CD4-positive, alpha-beta T cell (primary cell): Measurements from ENCODE around the gene SPINT1. TPM values are rescaled to one million over a fixed set of nuclear protein-coding genes. Genes with fewer than 3 reads are reported as not detected.

ENCODE experiments used
- ATAC-seq: fragments of 200-7000 bp; cut with Tn5 transposase; one replicate; pipeline ENCODE4 v1.10.0; 2022; ENCODE audit warnings: mild to moderate bottlenecking; ENCODE audit not compliant: poor library complexity
- CTCF ChIA-PET: fragments of 350-600 bp; sonication (Branson Sonifier 250); formaldehyde crosslinking; loops from one replicate; lab custom pipeline; 2021; ENCODE audit warnings: antibody characterized with exemption, inconsistent platforms; lab: Charles Lee
- POLR2A ChIA-PET: fragments of 350-600 bp; sonication (Branson Sonifier 250); formaldehyde crosslinking; loops from one replicate; lab custom pipeline; 2021; ENCODE audit warnings: antibody characterized with exemption, inconsistent platforms; lab: Charles Lee
- DNase-seq, 14 experiments: peaks; one replicate each; pipeline ENCODE4 v3.0.0-alpha.2; 2013 to 2020; ENCODE audit warnings: mixed read lengths in 2 of 14
- H3K27ac ChIP-seq, 2 donors: one replicate each; pipeline versions ENCODE4 v1.5.1 to v1.7.0; 2013; ENCODE audit warnings: low read length in 2 of 2, low read depth in 1 of 2, mild to moderate bottlenecking in 1 of 2
- H3K27me3 ChIP-seq, 2 experiments: 1 replicate in 1 of 2; 2 replicates in 1 of 2; pipeline versions ENCODE4 v1.6.1 to v1.7.0; 2013; ENCODE audit warnings: low read length in 2 of 2, control low read depth in 1 of 2, mild to moderate bottlenecking in 1 of 2, moderate library complexity in 1 of 2; ENCODE audit not compliant: insufficient read depth in 2 of 2, control insufficient read depth in 1 of 2
- H3K36me3 ChIP-seq: one replicate; pipeline ENCODE4 v1.6.1; 2013; ENCODE audit warnings: low read length, control low read depth; ENCODE audit not compliant: insufficient read depth
- H3K4me1 ChIP-seq: one replicate; pipeline ENCODE4 v1.6.1; 2013; ENCODE audit warnings: low read length, control low read depth; ENCODE audit not compliant: insufficient read depth
- H3K4me3 ChIP-seq: one replicate; pipeline ENCODE4 v1.5.1; 2013; ENCODE audit warnings: mild to moderate bottlenecking, low read length, moderate library complexity
- H3K9me3 ChIP-seq, 2 experiments: 1 replicate in 1 of 2; 2 replicates in 1 of 2; pipeline versions ENCODE4 v1.6.1 to v1.7.0; 2013; ENCODE audit warnings: low read length in 2 of 2, mild to moderate bottlenecking in 2 of 2, control low read depth in 1 of 2, moderate library complexity in 1 of 2; ENCODE audit not compliant: control insufficient read depth in 1 of 2, insufficient read depth in 1 of 2
- H3K27ac Mint-ChIP-seq: one replicate; pipeline ENCODE4 v1.8.0; 2020; ENCODE audit warnings: mixed read lengths
- H3K27me3 Mint-ChIP-seq: one replicate; pipeline ENCODE4 v1.8.0; 2021; ENCODE audit warnings: mixed read lengths
- H3K36me3 Mint-ChIP-seq: one replicate; pipeline ENCODE4 v1.8.0; 2021; ENCODE audit warnings: low read depth, mixed read lengths
- H3K4me1 Mint-ChIP-seq: one replicate; pipeline ENCODE4 v1.8.0; 2021; ENCODE audit warnings: low read depth, mixed read lengths
- H3K4me3 Mint-ChIP-seq: one replicate; pipeline ENCODE4 v1.8.0; 2020; ENCODE audit warnings: mild to moderate bottlenecking, mixed read lengths
- H3K9me3 Mint-ChIP-seq: one replicate; pipeline ENCODE4 v1.8.0; 2020; ENCODE audit warnings: mixed read lengths
- intact Hi-C, 2 experiments: fragments of 100-400 bp; cut with DNase I in 1 of 2; cut with micrococcal nuclease in 1 of 2; formaldehyde crosslinking; loops; one replicate each; pipeline versions ENCODE4 v1.15.1 to v1.9.0; 2023 to 2025; cut with DNase I, micrococcal nuclease
- total RNA-seq, 174 experiments: library from RNA in 2 of 174; stranded (reverse) in 2 of 174; gene quantifications; one replicate each; pipeline ENCODE4 v1.2.3 and lab custom pipeline; 2021 to 2026
- TF ChIP-seq, protein P1 (sequence below): fragments of 200-600 bp; IDR thresholded peaks from one replicate; pipeline ENCODE4 v1.8.0; 2022; ENCODE audit warnings: antibody characterized with exemption, mild to moderate bottlenecking

The SPINT1 gene
- total RNA-seq, 2 experiments from 2014 or later = 1.0 to 1.6 TPM

DNA sequence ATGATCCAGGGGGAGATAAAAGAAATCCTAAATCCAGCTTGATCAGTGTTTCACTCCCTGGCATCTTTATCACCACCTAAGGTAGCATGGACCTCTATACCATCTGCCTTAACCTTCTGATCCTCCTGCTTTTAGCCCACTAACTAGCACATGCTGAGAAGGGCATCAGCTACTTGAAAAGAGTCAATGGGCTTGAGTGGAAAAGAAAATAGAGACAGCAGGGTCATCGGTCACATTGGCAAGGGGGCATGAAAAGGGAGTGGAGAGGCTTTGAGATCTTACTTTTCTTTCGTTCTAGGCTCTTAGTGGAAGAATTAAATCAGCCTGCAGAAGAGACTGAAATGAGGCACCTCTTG lies 37.2 kb upstream of the SPINT1 start:
- Mint-ChIP-seq H3K27ac (peak overlapping the region; percentile 91), H3K9me3 (no peaks in the 10 kb centered on the region), H3K36me3 (peaks cover 28% of the 10 kb centered on the region), H3K4me3 (peak overlapping the region; percentile 96), H3K27me3 (no peaks in the 10 kb centered on the region), H3K4me1 (peaks cover 26% of the 10 kb centered on the region)
- ChIA-PET POLR2A (interaction anchor here (0.6 to 2.6 kb wide), 8 partner anchors 16 to 310 kb away, joined by 3 to 13 read pairs (median 4); partner anchors contain the start of genes C15orf62, CCDC32, INO80 and RAD51), CTCF (interaction anchor here (1.0 to 2.0 kb wide), 3 partner anchors 51 to 88 kb away, joined by 3 to 8 read pairs (median 5); partner anchors contain the start of gene VPS18)
- ATAC-seq = no peak
- TF ChIP-seq, protein P1, sequence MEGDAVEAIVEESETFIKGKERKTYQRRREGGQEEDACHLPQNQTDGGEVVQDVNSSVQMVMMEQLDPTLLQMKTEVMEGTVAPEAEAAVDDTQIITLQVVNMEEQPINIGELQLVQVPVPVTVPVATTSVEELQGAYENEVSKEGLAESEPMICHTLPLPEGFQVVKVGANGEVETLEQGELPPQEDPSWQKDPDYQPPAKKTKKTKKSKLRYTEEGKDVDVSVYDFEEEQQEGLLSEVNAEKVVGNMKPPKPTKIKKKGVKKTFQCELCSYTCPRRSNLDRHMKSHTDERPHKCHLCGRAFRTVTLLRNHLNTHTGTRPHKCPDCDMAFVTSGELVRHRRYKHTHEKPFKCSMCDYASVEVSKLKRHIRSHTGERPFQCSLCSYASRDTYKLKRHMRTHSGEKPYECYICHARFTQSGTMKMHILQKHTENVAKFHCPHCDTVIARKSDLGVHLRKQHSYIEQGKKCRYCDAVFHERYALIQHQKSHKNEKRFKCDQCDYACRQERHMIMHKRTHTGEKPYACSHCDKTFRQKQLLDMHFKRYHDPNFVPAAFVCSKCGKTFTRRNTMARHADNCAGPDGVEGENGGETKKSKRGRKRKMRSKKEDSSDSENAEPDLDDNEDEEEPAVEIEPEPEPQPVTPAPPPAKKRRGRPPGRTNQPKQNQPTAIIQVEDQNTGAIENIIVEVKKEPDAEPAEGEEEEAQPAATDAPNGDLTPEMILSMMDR = no peak
- Histone ChIP-seq H3K4me3 (peak overlapping the region; percentile 80), H3K36me3 (peaks cover 19% of the 10 kb centered on the region), H3K4me1 (peaks cover 30% of the 10 kb centered on the region), H3K27ac (peak overlapping the region; percentile 90 to 93), H3K27me3 (no peaks in the 10 kb centered on the region), H3K9me3 (no peaks in the 10 kb centered on the region)
- DNase-seq = no peak
- intact Hi-C loops = loop anchor here (1.0 to 5.0 kb wide), 5 partner anchors 51 to 736 kb away; partner anchors contain the start of genes RMDN3 (in 2 of the 2), RAD51 (in 1 of the 2), RPAP1 (in 1 of the 2) and VPS18 (in 1 of the 2)

DNA sequence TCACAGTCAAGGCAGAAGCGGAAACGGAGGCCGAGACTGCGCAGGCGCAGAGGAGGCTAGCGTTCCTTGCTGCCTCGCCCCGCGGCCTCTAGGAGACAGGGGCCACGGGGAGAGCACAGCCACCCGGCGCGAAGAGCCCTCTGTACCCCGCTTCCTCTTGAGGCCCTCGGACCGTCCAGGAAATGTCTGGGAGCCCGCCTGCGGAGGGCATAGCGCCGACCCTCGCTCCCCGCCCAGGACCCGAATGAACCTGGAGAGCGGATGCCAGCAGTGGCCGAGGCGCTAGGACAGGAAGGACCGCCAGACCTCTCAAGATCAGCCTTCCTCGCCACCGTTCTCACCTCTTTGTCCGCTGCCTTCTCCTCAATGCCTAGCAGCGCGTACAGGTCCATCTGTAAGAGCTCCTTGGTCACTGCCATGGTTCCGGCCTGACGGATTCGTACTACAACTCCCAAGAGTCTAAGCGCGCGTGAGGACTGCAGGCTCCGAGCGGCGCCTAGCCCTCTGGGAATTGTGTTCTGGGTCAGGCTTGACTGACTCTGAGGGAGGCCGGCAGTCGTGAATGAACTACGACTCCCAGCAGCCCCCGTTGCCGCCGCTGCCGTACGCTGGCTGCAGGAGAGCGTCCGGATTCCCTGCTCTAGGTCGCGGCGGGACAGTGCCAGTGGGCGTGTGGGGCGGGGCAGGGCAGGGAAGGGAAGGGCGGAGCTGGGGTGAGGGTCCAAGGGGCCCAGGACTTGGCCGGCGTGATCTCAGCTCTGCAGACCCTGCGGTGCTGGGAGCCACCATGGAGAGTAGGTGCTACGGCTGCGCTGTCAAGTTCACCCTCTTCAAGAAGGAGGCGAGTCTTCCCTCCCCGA lies 36.6 kb upstream of the SPINT1 start, which contains the start of the genes DNAJC17 and ZFYVE19:
Gene DNAJC17, minus strand, starts transcription at position 446 of the 860 bp plus-strand sequence. Its CDS starts 27 bp downstream, at position 419.
Gene ZFYVE19, plus strand, starts transcription at position 62 of the 860 bp plus-strand sequence. Its CDS starts 501 bp downstream, at position 563.
- Mint-ChIP-seq H3K4me3 (peak within 1 kb of the TSS; percentile 96), H3K9me3 (no peaks in the 10 kb centered on the region), H3K27ac (peak within 1 kb of the TSS; percentile 91), H3K27me3 (no peaks in the 10 kb centered on the region), H3K36me3 (peaks cover 27% of the 10 kb centered on the region), H3K4me1 (peaks cover 23% of the 10 kb centered on the region)
- intact Hi-C loops = loop anchor here (1.0 to 5.0 kb wide), 5 partner anchors 52 to 735 kb away; partner anchors contain the start of genes RMDN3 (in 2 of the 2), RAD51 (in 1 of the 2), RPAP1 (in 1 of the 2) and VPS18 (in 1 of the 2)
- Histone ChIP-seq H3K36me3 (peaks cover 22% of the 10 kb centered on the region), H3K4me1 (peaks cover 30% of the 10 kb centered on the region), H3K9me3 (no peaks in the 10 kb centered on the region), H3K4me3 (peak within 1 kb of the TSS; percentile 80), H3K27me3 (no peaks in the 10 kb centered on the region), H3K27ac (peak within 1 kb of the TSS; percentile 90 to 93)
- peak; percentile 86 to 97 (median 92) for DNase-seq
- peak; percentile 97 for ATAC-seq
- TF ChIP-seq, protein P1 = no peak
- ChIA-PET CTCF (interaction anchor here (1.4 to 2.0 kb wide), 2 partner anchors 52 to 87 kb away, joined by 5 to 8 read pairs; partner anchors contain the start of gene VPS18), POLR2A (interaction anchor here (0.6 to 2.6 kb wide), 10 partner anchors 12 to 309 kb away, joined by 3 to 13 read pairs (median 4); partner anchors contain the start of genes C15orf62, CCDC32, INO80 and RAD51)

- POLR2A ChIA-PET = interaction anchor here (0.6 to 2.6 kb wide), 6 partner anchors 12 to 114 kb away, joined by 3 to 13 read pairs (median 6); partner anchors contain the start of genes RAD51 and VPS18
- Histone ChIP-seq H3K4me3 (peak overlapping the region; percentile 80), H3K4me1 (peaks cover 30% of the 10 kb centered on the region), H3K36me3 (peaks cover 28% of the 10 kb centered on the region), H3K9me3 (no peaks in the 10 kb centered on the region), H3K27me3 (no peaks in the 10 kb centered on the region), H3K27ac (peak overlapping the region in 1 of 2 donors; percentile 90)
- Mint-ChIP-seq H3K36me3 (peaks cover 25% of the 10 kb centered on the region), H3K27ac (peak overlapping the region; percentile 47), H3K9me3 (no peaks in the 10 kb centered on the region), H3K27me3 (no peaks in the 10 kb centered on the region), H3K4me1 (peaks cover 23% of the 10 kb centered on the region), H3K4me3 (peak overlapping the region; percentile 96)
- ATAC-seq (no peak), DNase-seq (no peak)
- intact Hi-C loops = loop anchor here (1.0 to 5.0 kb wide), 5 partner anchors 53 to 734 kb away; partner anchors contain the start of genes RMDN3 (in 2 of the 2), RAD51 (in 1 of the 2), RPAP1 (in 1 of the 2) and VPS18 (in 1 of the 2)
- TF ChIP-seq, protein P1 = no peak
- CTCF ChIA-PET = interaction anchor here (2.0 kb wide), 1 partner anchor 86 kb away, joined by 8 read pairs; the partner anchor contains the start of gene VPS18
Observed at GRCh38 chr15:40807888-40808461, 35.9 kb upstream of the SPINT1 start.
